Activated CD4-positive, alpha-beta T cell treated with anti-CD3 and anti-CD28 coated beads, Interleukin-2, amount 50 U/mL, for 16 hours (primary cell): ENCODE data around the gene PIAS4.
A peak's percentile ranks its signal among the peaks of the same experiment; 100 is the strongest.

ENCODE experiments used
- DNase-seq: peaks from one replicate; pipeline ENCODE4 v3.0.0-alpha.2; 2020

Gene PIAS4

DNA sequence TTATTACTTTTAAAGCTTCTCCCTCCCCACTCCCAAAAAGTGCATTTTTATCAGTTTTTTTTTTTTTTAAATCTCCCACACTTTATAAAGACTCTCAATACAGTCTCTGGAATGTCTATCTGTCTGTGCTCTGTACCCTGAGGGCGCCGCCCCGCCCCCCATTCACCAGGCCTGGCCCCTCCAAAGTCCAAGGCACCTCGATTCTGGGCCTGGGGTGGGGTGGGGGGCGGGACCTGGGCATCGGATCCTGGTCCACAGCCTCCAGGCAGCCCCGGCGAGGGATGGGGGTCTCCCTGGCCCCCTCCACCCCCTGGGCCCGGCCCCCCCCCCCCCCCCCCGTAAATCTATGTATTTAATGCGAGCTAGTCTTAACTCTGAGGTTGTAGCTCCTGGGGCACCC is 35.9 kb downstream of the PIAS4 start:
- DNase-seq: no peak

DNA sequence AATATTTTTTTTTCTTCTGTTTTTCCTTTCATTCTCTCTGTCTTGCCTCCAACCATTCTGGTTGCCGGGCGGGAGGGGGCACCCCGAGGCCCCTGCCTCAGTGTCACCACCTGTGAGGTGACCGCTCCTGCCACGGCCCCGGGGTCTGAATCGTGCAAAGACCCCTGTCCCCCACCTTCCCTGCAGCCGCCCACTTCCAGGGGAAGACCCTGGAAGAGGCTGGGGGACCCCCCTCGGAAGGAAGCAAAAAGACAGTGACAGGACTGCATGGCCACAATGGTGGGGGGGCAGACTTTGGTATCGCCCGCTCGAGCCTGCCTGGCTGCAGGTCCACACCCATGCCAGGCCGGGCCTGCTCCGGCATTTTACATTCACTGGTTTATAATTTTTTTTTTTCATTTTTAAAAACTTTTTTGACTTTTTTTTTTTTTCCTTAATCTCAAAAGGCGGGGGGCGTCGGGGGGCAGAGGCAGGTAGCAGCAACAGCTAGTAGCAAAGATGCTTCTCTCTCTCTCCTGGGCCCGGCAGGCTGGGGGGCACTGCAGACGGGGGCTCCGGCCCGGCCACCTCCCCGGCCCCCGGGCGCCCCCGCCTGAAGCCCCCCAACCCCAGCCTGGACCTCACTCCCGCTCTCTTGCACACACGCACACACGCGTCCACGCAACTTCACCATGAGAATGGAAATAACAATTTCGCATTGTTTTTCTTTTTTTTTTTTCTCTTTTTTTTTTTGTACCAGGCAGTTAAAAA is 36.6 kb downstream of the PIAS4 start:
- DNase-seq: no peak

DNA sequence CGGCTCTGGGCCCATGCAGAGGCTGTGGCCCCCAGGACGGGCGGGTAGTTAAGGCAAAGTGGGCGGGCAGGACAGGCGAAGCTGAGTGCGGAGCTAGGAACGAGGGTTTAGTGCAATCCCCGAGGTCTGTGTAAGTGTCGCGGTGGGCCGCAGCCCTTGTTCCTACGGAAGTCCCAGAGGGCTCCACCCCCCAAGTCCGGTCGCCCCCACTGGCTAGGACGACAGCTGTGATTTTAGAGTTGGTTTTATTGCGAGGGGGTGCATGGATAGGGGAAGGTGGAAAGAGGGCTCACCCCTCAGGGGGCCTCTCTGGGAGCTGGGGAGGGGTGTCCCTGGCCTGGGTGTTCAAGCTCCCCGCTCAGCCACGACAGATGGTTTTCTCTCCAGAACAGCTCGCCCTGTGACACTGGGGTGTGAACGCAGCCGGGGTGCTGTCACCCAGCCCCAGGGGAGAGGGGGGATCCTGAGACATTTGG is 37.5 kb downstream of the PIAS4 start:
- DNase-seq: no peak

DNA sequence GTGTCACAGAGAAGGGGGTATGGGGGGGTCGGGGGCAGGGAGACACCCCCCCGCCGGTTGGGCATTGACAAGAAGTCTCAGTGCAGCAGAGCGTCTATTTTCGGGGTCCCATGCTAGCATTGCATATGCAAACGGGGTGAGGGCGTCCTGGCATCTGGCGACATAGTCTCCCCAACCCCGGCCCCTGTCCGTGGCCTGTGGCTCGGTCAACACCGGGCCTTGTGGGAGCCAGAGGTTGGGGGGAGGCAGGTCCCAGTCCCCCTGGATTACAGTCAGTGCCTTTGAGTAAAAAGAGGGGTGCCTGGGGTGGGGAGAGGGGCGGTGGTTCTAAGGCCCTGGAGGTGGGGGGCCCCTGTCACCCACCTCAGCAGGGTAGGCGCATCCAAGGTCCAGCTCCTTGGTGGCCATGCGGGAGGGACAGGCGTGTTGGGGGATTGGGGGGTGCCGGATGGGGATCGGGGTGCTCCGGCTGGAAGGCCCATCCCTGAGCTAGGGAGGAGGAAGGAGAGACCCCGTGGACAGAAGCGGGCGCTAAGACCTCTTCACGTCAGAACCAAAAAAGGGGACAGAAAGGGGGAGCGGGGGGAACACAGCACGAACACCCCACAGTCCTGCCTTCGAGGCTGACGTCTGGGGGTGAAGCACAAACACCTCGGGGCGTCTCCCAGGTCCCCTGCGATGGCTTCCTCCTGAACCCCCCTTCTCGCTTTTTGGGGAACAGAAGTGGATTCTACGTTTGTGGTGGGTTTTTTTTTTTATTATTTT is 38.2 kb downstream of the PIAS4 start:
- no peak for DNase-seq

DNA sequence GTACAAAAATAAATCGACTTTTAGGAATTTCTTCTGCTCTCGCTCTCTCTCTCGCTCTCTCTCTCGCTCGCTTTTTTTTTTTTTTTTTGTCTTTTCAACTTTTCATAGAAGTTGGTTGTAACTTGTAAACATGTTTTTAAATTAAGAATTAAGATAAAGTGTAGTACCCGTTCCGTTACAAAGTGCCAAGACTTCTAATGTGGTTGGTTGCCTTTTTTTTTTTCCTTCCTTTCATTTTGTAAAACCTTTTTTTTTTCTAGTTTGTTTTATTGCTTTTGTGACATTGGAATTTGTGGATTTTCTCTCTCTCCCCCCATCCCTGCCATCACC is 38.8 kb downstream of the PIAS4 start:
- no peak for DNase-seq

DNA sequence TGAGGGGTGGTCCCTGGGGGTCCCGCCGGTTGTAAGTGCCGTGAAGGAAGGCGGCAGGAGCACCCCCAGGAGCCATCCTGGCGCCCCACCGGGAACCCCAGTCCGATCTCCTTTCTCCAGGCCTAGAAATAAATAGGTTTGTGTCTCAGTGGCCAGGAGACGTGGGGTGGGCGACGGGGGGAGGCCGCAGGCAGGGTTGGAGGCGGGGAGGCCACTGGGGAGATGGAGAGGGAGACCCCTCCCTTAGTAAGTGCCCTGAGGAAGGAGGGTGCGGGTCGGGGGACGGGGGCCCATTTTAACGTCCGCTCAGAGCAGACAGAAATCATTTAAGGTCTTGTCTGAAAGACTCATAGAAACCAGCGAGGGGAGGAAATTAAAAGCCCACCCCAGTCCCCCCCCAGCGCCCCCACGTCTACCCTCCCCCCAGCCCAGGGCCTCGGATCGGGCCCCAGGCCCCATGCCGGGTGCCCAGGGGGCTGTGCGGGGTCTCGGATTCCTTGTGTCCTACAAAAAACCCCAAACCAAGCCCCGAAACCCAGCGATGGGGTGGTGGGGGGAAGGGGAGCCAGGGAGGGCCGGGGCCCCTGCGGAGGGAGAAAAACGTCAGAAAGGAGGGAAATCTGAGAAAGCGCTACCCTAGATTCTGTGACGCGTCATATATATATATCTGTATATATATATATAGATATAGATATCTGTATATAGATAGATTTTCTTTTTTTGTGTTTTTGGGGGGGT is 39.6 kb downstream of the PIAS4 start:
- DNase-seq: no peak

DNA sequence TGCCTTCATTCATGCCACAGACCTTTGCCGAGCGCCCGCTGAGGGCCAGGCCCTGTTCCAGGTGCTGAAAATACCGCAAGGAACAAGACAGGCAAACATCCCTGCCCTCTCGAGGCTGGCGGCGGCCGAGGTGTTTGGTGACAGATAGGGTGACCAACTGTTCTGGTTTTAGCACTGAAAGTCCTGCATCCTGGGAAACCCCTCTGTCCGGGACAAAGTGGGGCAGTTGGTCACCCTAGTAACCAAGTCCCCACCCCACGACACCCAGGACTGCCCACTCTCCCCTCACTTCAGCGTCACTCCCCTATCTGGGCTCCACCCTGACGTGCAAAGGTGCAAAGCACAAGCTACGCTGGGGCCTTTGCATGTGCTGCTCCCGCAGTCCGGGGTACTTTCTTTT is 41.9 kb downstream of the PIAS4 start:
- no peak for DNase-seq

DNA sequence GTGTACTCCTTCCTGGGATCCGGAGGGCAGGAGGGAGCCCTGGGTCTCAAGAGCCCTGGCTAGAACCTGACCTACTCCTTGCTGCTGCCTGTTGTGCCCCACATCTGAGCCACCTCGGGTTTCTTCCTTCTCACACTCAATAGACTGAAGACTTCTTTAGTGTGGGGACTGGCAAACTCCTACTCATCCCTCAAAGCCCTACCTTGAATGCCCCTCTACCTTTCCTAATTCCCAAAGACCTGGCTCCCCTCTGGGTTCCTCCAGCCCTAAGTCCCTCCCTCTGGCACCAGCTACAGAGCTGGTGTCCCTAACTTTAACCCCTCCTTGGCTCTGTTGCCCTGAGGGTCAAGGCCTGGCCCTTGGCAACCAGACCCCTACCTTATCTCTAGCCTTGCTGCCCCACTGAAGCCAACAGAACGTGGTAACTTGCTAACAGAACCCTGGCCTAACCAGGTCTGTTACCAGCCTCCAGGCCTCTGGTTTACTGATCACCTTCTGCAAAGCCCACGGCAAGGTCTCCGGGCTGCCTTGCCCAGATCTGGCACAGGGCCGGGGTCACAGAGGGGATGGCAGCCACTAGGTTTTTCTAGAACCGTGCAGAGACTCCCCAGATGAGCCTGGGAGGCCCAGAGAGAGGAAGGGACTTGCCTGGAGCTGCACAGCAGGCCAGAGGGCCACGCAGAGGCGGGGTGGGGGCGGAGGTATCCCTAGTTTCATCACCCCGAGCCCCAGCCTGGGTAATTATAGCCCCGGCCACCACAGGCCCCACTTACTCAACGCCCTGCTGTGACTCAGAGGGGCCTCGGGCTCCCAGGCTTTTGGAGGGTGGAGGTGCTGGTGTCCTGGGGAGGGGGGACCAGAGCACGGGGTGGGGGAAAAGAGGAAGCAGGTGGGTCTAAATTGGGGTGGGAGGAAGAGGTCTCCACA is 43.9 kb downstream of the PIAS4 start:
- DNase-seq: no peak

DNA sequence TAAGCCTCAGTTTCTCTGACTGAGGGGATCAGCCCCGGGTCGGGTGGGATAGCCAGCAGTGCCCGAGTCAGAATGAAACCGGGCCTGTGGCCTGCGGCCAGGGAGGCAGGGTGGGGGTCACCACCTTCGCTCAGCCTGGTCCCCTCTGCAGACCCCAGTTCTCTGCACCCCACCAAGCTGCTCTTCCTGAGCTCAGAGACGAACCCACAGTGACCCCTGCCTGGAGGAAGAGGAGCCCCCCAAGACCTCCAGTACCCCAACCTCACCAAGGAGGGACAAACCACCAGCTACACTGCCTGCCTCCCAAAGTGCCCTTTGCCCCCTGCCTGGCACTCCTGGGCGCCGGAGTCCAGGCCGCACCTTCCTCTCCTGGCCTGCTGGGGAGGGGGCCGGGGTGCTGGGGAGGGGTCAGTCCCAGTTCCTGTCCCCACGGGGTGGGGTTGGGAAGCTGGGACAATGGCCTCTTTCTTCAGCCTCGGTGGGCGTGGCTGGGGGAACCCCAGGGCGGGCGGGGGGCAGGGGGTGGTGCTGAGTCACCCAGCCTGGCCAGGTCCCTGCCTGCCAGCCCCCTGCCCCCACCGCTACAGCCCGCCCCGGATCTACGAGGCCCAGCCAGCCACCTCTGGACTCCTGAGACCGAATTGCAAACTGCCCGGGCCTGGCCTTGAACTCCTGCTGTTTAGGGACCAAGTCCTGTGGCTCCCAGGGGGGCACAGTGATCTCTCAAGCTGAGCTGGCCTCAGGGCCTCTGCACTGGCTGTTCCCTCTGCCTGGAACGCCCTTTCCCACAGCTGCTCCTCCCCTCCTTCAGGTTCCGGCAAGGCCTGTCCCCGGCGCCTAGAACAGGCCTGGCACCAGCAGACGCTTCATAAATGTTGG is 44.8 kb downstream of the PIAS4 start:
- DNase-seq: no peak

DNA sequence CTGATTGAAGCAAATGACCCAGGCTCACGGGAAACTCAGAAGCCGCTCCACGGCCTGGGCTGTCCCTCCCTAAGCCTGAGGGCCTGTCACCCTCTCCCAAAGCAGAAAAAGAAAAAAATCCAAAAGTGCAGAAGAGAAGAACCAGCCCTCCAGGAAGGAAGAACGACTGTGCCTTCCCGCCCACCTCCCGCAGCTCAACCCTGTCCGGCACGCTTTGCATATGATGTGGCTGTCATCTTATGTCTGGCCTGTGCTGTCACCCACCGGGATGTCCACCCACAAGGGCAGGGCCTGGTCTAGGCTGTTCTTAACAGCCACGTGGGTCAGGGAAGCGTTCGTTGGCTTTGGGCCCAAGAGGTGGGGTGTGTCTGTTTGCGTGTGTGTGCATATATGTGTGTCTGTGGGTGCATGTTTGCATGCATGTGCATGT is 45.5 kb downstream of the PIAS4 start:
- DNase-seq: no peak

DNA sequence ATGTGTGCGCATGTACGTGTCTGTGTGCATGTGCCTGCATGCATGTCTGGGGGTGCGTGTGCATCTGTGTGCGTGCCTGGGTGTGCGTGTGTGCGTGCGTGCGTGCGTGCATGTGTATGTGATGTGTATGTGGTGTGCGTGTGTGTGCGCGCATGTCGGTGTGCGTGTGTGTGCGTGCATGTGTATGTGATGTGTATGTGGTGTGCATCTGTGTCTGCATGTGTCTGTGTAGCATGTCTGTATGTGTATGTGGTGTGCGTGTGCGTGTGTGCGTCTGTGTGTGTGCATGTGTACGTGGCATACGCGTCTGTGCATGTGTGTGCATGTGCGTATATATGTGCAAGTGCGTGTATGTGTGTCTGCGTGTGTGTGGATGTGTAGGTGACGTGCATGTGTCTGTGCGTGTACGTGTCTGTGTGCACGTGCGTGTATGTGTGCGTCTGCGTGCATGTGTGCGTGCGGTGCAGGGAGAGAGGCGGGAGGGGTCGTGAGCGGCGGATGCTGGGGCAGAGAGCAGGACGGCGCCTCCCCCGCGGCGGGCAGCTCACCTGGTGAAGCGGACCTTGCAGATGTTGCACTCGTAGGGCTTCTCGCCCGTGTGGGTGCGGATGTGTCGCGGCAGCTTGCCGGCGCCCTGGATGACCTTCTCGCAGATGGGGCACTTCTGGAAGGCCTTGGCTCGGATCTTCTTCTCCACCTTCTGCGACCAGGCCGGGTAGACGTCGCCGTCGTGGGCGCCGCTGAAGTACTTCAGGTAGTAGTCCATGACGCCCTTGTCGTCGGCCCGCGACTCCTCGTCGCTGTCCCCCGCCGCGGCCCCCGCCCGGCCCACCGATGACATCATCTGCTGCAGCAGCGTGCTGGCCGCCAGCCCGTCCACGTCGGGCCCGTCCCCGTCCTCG is 46.1 kb downstream of the PIAS4 start:
- no peak for DNase-seq

DNA sequence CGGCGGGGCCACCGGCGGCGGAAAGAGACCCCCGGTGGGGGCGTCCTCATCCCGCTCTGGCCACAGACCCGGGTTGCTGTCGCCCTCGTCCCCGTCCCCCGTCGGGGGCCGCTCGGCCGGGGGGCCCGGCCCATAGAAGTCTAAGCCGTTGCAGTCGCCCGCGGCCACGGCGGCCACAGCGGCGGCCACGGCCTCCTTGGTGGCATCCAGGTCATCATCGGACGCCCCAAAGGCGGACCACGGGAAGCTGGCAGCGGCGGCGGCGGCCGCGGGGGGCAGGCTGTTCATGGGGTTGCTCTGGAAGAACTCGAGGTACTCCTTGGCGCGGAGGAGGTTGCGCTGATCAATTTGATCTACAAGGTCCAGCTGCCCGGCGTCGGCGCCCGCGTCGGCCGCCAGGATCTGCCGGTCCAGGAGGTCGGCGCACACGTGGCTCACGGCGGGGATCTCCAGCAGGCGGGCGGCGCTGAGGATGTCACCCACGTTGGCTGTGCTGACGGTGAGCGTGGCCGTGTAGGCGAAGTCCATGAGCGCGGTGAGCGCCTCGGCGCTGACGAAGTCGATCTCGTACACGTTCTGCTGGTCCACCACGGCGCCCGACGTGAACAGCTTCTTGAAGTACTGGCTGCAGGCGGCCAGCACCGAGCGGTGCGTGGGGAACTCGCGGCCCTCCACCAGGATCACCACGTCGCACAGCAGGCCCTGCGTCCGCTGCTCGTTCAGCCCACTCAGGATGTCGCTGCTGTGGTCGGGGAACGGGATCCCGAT is 47.1 kb downstream of the PIAS4 start:
- DNase-seq: no peak

DNA sequence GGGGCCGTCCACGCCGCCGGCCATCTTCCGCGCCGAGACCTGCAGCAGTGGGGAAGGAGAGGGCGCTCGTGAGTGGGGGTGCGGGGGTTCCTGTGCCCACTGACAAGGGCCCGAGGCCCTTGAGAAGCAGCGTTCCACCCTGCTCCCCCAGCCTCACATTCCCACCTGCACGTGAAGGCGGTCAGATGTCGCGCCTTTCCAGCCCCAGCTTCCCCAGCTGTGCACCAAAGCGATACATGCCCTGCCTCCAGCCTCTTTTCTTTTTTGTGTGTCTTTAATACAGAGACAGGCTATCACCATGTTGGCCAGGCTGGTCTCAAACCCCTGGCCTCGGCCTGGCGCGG is 47.6 kb downstream of the PIAS4 start:
- DNase-seq: no peak

DNA sequence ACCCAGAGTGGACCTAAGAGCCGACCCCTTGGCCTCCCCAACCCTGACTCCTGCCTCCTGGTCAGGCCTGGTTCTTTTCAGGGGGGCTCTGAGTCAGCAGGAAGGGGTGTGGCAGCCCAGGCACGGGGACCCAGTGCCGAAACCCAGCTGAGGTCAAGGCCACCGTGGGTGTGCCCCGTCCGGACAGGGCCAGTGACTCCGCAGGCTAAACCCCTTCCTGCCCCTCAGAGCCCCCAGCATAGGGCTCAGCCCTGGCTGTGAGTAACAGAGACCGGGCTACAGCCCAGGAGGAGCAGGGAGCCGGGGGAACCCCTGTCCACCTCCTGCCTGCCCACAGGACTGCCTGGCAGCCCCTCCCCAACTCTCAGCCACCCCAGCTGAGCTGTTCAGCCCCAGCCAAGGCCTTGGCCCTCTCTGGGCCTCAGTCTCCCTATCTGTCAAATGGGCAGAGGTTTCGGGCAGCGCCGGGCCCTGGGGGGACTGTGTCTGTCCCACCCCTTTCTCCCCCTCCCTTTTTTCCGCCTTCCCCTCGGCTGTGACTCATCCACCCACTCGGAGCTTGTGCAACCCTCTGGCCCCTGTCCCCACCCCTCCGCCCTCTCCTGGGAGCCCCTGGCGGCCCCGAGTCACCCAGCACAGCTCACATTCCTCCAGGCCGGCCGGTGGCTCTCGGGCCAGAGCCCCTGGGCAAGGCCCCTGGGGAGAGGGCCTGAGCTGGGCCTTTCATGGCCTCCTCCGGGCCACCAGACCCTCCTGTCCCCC is 50.6 kb downstream of the PIAS4 start:
- DNase-seq: peak; percentile 30

DNA sequence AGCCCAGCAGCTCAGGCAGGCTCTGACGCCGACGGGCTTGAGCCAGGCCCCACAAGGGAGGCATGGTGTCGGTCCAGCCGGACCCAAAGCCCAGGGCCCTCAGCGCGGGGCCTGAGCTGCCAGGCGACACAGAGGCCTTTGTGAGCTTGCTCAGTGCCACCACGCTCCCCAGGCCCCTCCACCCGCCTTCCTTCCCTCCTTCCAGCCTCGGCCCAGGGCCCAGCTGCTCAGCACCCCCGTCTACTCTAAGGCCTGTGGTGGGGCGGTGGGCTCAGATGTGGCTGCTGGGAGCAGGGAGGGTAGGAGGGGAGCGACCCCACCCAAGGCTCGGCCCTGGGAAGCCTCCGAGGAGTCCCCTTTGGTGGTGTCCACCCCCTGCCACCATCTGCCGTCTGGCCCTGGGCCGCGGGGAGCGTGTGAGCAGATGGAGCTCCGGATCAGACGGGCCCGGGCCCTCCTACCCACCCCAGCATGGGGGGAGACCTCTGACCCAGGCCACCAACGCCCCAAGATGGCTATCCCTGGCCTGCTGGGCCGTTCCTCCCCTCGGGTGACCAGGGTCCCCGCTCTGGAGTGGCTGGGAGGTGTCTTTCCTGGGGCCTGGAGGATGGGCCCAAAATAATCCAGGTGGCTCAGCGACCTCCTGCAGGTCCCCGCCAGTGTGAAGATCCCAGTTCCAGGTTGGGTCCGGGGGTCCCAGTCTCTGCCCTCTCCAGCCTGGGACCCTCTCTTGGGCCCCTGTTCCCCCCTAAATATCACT is 51.3 kb downstream of the PIAS4 start:
- DNase-seq: no peak

DNA sequence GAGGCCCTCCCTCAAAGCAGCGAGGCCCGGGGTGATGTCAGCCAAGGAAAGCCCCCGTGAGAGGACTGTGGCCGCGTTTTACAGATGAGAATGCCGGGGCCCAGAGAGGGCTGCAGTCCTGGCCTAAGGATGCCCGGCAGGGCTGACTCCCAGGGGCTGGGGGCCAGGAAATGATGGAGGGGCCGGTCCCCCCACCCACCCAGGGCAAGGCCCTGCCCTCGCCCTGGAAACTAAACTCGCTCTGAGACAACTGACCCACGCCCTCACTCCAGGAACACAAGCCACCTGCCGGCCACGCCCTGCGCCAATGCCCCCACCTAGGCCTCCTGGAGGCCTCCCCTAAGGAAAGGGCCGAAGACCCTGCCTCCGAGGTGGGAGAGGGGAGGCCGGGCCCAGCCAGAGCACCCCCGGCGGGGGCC is 51.9 kb downstream of the PIAS4 start:
- DNase-seq: no peak

DNA sequence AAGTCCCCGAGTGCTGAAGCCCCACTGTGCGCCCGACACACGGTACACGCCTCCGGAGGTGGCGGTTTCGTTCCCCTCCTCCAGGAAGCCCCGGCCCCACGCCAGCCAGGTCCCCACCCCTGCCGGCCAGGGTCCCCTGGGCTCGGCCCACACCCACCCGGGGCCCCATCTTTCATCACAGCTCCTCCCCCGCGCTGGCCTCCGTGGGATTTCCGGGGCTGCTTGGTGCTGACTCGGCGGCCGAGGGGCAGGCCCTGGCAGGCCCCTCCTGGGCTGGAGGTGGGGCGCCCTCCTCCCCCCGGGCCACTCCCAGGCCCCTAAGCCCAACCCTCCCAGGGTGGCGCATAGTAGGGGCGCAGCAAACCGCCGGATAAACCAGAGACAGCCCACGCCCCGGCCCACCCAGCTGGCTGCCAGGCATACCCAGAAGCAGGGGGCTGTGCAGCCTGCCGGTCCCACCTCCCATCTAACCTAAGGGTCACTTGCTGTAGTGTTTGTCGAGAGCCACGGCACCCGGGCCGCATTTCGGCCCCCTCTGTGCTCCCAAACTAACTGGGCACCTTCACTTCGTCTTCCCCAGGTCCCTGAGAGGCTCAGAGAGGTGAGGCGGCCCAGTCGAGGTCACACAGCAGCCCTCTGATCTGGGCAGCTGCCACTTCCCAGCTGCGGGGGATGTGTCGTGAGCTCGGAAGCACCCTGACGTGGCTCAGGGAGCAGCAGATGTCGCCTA is 52.5 kb downstream of the PIAS4 start:
- peak; percentile 38 for DNase-seq
